Kidney (tissue), 14 donors: Measurements from ENCODE around the gene TRIM4. TPM values are rescaled to one million over a fixed set of nuclear protein-coding genes. Genes with fewer than 3 reads are reported as not detected.
"Not testable (repeated sequence)": the region's sequence is repeated elsewhere in the genome, so short reads cannot be mapped to it uniquely, and the experiment has no call there.

ENCODE experiments used
- DNase-seq, 5 donors: peaks; one replicate each; pipeline ENCODE4 v3.0.0-alpha.2; 2013 to 2020
- FAIRE-seq: peaks from 2 replicates; lab custom pipeline; 2012; peaks lifted over from hg19 to GRCh38; lab: Jason Lieb, UNC
- H3K27ac ChIP-seq, 2 donors: one replicate each; pipeline ENCODE4 v1.7.0; 2013; ENCODE audit warnings: low read depth in 2 of 2, low read length in 2 of 2, inconsistent platforms in 1 of 2
- H3K27me3 ChIP-seq: one replicate; pipeline ENCODE4 v1.7.1; 2013; ENCODE audit warnings: low read length, inconsistent platforms; ENCODE audit not compliant: control insufficient read depth, insufficient read depth
- H3K36me3 ChIP-seq, 3 donors: one replicate each; pipeline versions ENCODE4 v1.7.0 to v1.7.1; 2013; ENCODE audit warnings: low read length in 3 of 3, control low read depth in 1 of 3, inconsistent platforms in 1 of 3; ENCODE audit not compliant: insufficient read depth in 3 of 3, control insufficient read depth in 2 of 3
- H3K4me1 ChIP-seq, 3 donors: one replicate each; pipeline versions ENCODE4 v1.7.0 to v1.7.1; 2013; ENCODE audit warnings: low read length in 3 of 3, inconsistent platforms in 1 of 3, low read depth in 1 of 3; ENCODE audit not compliant: control insufficient read depth in 2 of 3, insufficient read depth in 2 of 3
- H3K4me3 ChIP-seq, 3 donors: one replicate each; pipeline versions ENCODE4 v1.7.0 to v1.8.1; 2013; ENCODE audit warnings: low read length in 3 of 3, control low read depth in 1 of 3, inconsistent platforms in 1 of 3
- H3K9ac ChIP-seq, 3 donors: one replicate each; pipeline versions ENCODE4 v1.7.0 to v1.7.1; 2013; ENCODE audit warnings: low read length in 3 of 3, control low read depth in 1 of 3, inconsistent platforms in 1 of 3
- H3K9me3 ChIP-seq, 3 donors: one replicate each; pipeline versions ENCODE4 v1.7.0 to v1.7.1; 2013; ENCODE audit warnings: low read length in 3 of 3, control low read depth in 1 of 3, inconsistent platforms in 1 of 3; ENCODE audit not compliant: control insufficient read depth in 2 of 3, insufficient read depth in 1 of 3
- CTCF ChIP-seq: IDR thresholded peaks from 3 replicates; pipeline ENCODE4 v1.5.1; 2012; ENCODE audit warnings: mild to moderate bottlenecking, moderate library complexity, borderline replicate concordance; ENCODE audit not compliant: insufficient read depth; ENCODE audit errors: extremely low read depth
- intact Hi-C: fragments of 100-400 bp; cut with DNase I; formaldehyde crosslinking; loops from one replicate; pipeline ENCODE4 v1.11.1; 2022
- polyA plus RNA-seq: library from polyadenylated mRNA; stranded (reverse); fragments of 350-450 nt; fragmentation: Illumina TruSeq; extraction: RNeasy Lipid Tissue Mini Kit (QIAGEN cat#74804); gene quantifications from one replicate; pipeline ENCODE4 v1.2.3, GENCODE V29; 2014; ENCODE audit warnings: low read depth, low replicate concordance; ENCODE audit not compliant: insufficient read depth
- total RNA-seq: library from RNA; stranded (reverse); fragmentation: NEBNext Ultra II Directional; extraction: Animal tissue kit (Norgen Biotek cat#: 25700); gene quantifications from one replicate; pipeline ENCODE4 v1.2.1, GENCODE V29; 2021
- donor health status: control.
- donor health status: control.
- donor health status: control.
- donor health status: control.
- donor health status: control.
- donor health status: DM: yes; HTN: yes; CAD: no.
- donor health status: Normal renal cell carcinoma (clear cell type).

The TRIM4 gene
- total and polyA plus RNA-seq, 2 donors from 2014 or later = 15.4 to 30.9 TPM

GRCh38 chr7:99893280-99893679, 26.1 kb downstream of the TRIM4 start:
- peaks cover 0 to 9% (median 2%) of the 10 kb centered on the region in 3 donors for H3K36me3 ChIP-seq
- no peak for DNase-seq
- no peak overlapping the region for H3K27ac ChIP-seq
- TF ChIP-seq CTCF = no peak
- no peak overlapping the region for H3K9ac ChIP-seq
- FAIRE-seq = no peak
- no peaks in the 10 kb centered on the region for H3K9me3 ChIP-seq
- no peak overlapping the region for H3K4me3 ChIP-seq
- no peaks in the 10 kb centered on the region for H3K4me1 ChIP-seq
- intact Hi-C loops = no loop called here
- H3K27me3 ChIP-seq = no peaks in the 10 kb centered on the region

DNA sequence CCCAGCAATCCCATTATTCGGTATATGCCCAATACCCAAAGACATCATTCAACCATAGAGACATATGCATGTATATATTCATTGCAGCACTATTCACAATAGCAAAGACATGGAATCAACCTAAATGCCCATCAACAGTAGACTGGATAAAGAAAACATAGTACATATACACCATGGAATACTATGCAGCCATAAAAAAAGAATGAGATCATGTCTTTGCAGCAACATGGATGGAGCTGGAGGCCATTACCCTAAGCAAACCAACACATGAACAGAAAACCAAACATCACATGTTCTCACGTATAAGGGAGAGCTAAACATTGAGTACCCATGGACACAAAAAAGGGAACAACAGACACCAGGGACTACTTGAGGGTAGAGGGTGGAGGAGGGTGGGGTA, 29.0 kb downstream of the TRIM4 start:
- H3K36me3 ChIP-seq, FAIRE-seq, H3K9ac ChIP-seq, H3K9me3 ChIP-seq, H3K4me3 ChIP-seq, DNase-seq, H3K27ac ChIP-seq, H3K4me1 ChIP-seq, H3K27me3 ChIP-seq, intact Hi-C loops: not testable (repeated sequence)

- DNase-seq, H3K27ac ChIP-seq, H3K27me3 ChIP-seq, H3K4me1 ChIP-seq, H3K4me3 ChIP-seq, FAIRE-seq, H3K9me3 ChIP-seq, H3K9ac ChIP-seq, H3K36me3 ChIP-seq, intact Hi-C loops: not testable (repeated sequence)
Observed at GRCh38 chr7:99888366-99888765, 31.0 kb downstream of the TRIM4 start.

DNA sequence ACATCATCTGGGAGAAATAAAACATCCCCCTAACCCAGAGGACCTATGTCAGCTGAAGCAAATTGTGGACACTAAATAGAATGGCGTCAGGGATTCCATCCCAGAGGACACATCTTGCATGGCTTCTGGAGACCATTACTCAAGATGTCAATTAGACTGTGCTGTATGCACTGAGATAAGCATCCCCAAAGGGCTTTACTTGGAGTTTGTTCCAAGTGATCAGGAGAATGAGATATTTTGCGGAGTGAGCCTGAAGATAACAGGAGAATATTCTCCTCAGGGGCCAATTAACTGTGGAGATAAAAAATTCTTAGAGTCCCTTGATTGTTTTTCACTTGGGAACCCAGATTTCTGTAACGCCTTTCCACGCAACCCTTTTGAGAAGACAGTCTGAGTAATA, 38.0 kb downstream of the TRIM4 start:
- Histone ChIP-seq H3K36me3 (no peaks in the 10 kb centered on the region), H3K27me3 (no peaks in the 10 kb centered on the region), H3K4me3 (no peak overlapping the region), H3K9me3 (no peaks in the 10 kb centered on the region), H3K4me1 (no peaks in the 10 kb centered on the region), H3K27ac (no peak overlapping the region), H3K9ac (no peak overlapping the region)
- intact Hi-C loops = no loop called here
- DNase-seq = no peak
- FAIRE-seq = no peak
- TF ChIP-seq CTCF = no peak

GRCh38 chr7:99876933-99877332, 42.4 kb downstream of the TRIM4 start, which contains the start of gene OR2AE1:
OR2AE1 (minus strand) TSS chr7:99877033; CDS start chr7:99877033, 0 bp downstream.
- intact Hi-C loops = no loop called here
- no peak for TF ChIP-seq CTCF

More at GRCh38 chr7:99876933-99877332, 42.4 kb downstream of the TRIM4 start, which contains the start of gene OR2AE1:
- no peaks in the 10 kb centered on the region for H3K9me3 ChIP-seq
- no peaks in the 10 kb centered on the region for H3K36me3 ChIP-seq
- no peak within 1 kb of the TSS for H3K27ac ChIP-seq
- no peaks in the 10 kb centered on the region for H3K27me3 ChIP-seq
- DNase-seq = no peak
- no peak within 1 kb of the TSS for H3K4me3 ChIP-seq
- H3K4me1 ChIP-seq = no peaks in the 10 kb centered on the region
- no peak for FAIRE-seq
- H3K9ac ChIP-seq = no peak within 1 kb of the TSS
